ENCODE results near the gene CDK14. TPM values are rescaled to one million over a fixed set of nuclear protein-coding genes. Genes with fewer than 3 reads are reported as not detected.

Gene CDK14
- total RNA-seq, 1 donor: 11.1 TPM

GRCh38 chr7:91086200-91086599 lies 490.1 kb downstream of the CDK14 start:
- Histone ChIP-seq H3K4me3 (ENCODE audit: low read length) (no peak overlapping the region), H3K27me3 (ENCODE audit: insufficient read depth, low read length) (no peaks in the 10 kb centered on the region)

GRCh38 chr7:91088156-91088555 lies 492.0 kb downstream of the CDK14 start:
- Histone ChIP-seq H3K4me3 (ENCODE audit: low read length) (no peak overlapping the region), H3K4me1 (ENCODE audit: insufficient read depth, low read length) (no peaks in the 10 kb centered on the region), H3K9me3 (ENCODE audit: low read depth, low read length) (no peaks in the 10 kb centered on the region), H3K27me3 (ENCODE audit: insufficient read depth, low read length) (no peaks in the 10 kb centered on the region)

More at GRCh38 chr7:91086200-91086599, 490.1 kb downstream of the CDK14 start:
- H3K4me1 ChIP-seq (ENCODE audit: insufficient read depth, low read length): no peaks in the 10 kb centered on the region
- no peaks in the 10 kb centered on the region for H3K9me3 ChIP-seq (ENCODE audit: low read depth, low read length)

GRCh38 chr7:91088691-91089090 lies 492.6 kb downstream of the CDK14 start:
- H3K9me3 ChIP-seq (ENCODE audit: low read depth, low read length): no peaks in the 10 kb centered on the region
- no peaks in the 10 kb centered on the region for H3K4me1 ChIP-seq (ENCODE audit: insufficient read depth, low read length)
- no peaks in the 10 kb centered on the region for H3K27me3 ChIP-seq (ENCODE audit: insufficient read depth, low read length)
- no peak overlapping the region for H3K4me3 ChIP-seq (ENCODE audit: low read length)

GRCh38 chr7:91089382-91089963 lies 493.4 kb downstream of the CDK14 start:
- H3K4me3 ChIP-seq (ENCODE audit: low read length): no peak overlapping the region

GRCh38 chr7:91090684-91091083 lies 494.6 kb downstream of the CDK14 start:
- no peak overlapping the region for H3K4me3 ChIP-seq (ENCODE audit: low read length)
- H3K9me3 ChIP-seq (ENCODE audit: low read depth, low read length): no peaks in the 10 kb centered on the region

More at GRCh38 chr7:91089382-91089963, 493.4 kb downstream of the CDK14 start:
- no peaks in the 10 kb centered on the region for H3K27me3 ChIP-seq (ENCODE audit: insufficient read depth, low read length)
- H3K4me1 ChIP-seq (ENCODE audit: insufficient read depth, low read length): no peaks in the 10 kb centered on the region
- no peaks in the 10 kb centered on the region for H3K9me3 ChIP-seq (ENCODE audit: low read depth, low read length)

GRCh38 chr7:91091631-91092030 lies 495.5 kb downstream of the CDK14 start:
- no peaks in the 10 kb centered on the region for H3K27me3 ChIP-seq (ENCODE audit: insufficient read depth, low read length)

More at GRCh38 chr7:91090684-91091083, 494.6 kb downstream of the CDK14 start:
- no peaks in the 10 kb centered on the region for H3K27me3 ChIP-seq (ENCODE audit: insufficient read depth, low read length)
- H3K4me1 ChIP-seq (ENCODE audit: insufficient read depth, low read length): no peaks in the 10 kb centered on the region

GRCh38 chr7:91093181-91093580 lies 497.1 kb downstream of the CDK14 start:
- Histone ChIP-seq H3K4me3 (ENCODE audit: low read length) (no peak overlapping the region), H3K27me3 (ENCODE audit: insufficient read depth, low read length) (no peaks in the 10 kb centered on the region), H3K9me3 (ENCODE audit: low read depth, low read length) (no peaks in the 10 kb centered on the region), H3K4me1 (ENCODE audit: insufficient read depth, low read length) (no peaks in the 10 kb centered on the region)

More at GRCh38 chr7:91091631-91092030, 495.5 kb downstream of the CDK14 start:
- Histone ChIP-seq H3K9me3 (ENCODE audit: low read depth, low read length) (no peaks in the 10 kb centered on the region), H3K4me3 (ENCODE audit: low read length) (no peak overlapping the region), H3K4me1 (ENCODE audit: insufficient read depth, low read length) (no peaks in the 10 kb centered on the region)

- no peak overlapping the region for H3K4me3 ChIP-seq (ENCODE audit: low read length)
- H3K4me1 ChIP-seq (ENCODE audit: insufficient read depth, low read length): no peaks in the 10 kb centered on the region
- no peaks in the 10 kb centered on the region for H3K9me3 ChIP-seq (ENCODE audit: low read depth, low read length)
- H3K27me3 ChIP-seq (ENCODE audit: insufficient read depth, low read length): no peaks in the 10 kb centered on the region
These were observed 502.4 kb downstream of the CDK14 start for GRCh38 chr7:91098566-91098965.

GRCh38 chr7:91103363-91103762 lies 507.2 kb downstream of the CDK14 start:
- H3K27me3 ChIP-seq (ENCODE audit: insufficient read depth, low read length): no peaks in the 10 kb centered on the region
- no peaks in the 10 kb centered on the region for H3K4me1 ChIP-seq (ENCODE audit: insufficient read depth, low read length)
- no peak overlapping the region for H3K4me3 ChIP-seq (ENCODE audit: low read length)
- no peaks in the 10 kb centered on the region for H3K9me3 ChIP-seq (ENCODE audit: low read depth, low read length)

- no peaks in the 10 kb centered on the region for H3K4me1 ChIP-seq (ENCODE audit: insufficient read depth, low read length)
These were observed 511.3 kb downstream of the CDK14 start for GRCh38 chr7:91107460-91107859.

GRCh38 chr7:91109200-91109599 lies 513.1 kb downstream of the CDK14 start:
- Histone ChIP-seq H3K4me3 (ENCODE audit: low read length) (no peak overlapping the region), H3K9me3 (ENCODE audit: low read depth, low read length) (no peaks in the 10 kb centered on the region), H3K27me3 (ENCODE audit: insufficient read depth, low read length) (no peaks in the 10 kb centered on the region), H3K4me1 (ENCODE audit: insufficient read depth, low read length) (no peaks in the 10 kb centered on the region)

More at GRCh38 chr7:91107460-91107859, 511.3 kb downstream of the CDK14 start:
- no peaks in the 10 kb centered on the region for H3K9me3 ChIP-seq (ENCODE audit: low read depth, low read length)
- no peaks in the 10 kb centered on the region for H3K27me3 ChIP-seq (ENCODE audit: insufficient read depth, low read length)
- H3K4me3 ChIP-seq (ENCODE audit: low read length): no peak overlapping the region

GRCh38 chr7:91112902-91113341 lies 516.8 kb downstream of the CDK14 start:
- no peaks in the 10 kb centered on the region for H3K27me3 ChIP-seq (ENCODE audit: insufficient read depth, low read length)
- no peaks in the 10 kb centered on the region for H3K4me1 ChIP-seq (ENCODE audit: insufficient read depth, low read length)
- H3K4me3 ChIP-seq (ENCODE audit: low read length): no peak overlapping the region
- H3K9me3 ChIP-seq (ENCODE audit: low read depth, low read length): no peaks in the 10 kb centered on the region

- H3K27me3 ChIP-seq (ENCODE audit: insufficient read depth, low read length): no peaks in the 10 kb centered on the region
- H3K9me3 ChIP-seq (ENCODE audit: low read depth, low read length): no peaks in the 10 kb centered on the region
- H3K4me3 ChIP-seq (ENCODE audit: low read length): no peak overlapping the region
- no peaks in the 10 kb centered on the region for H3K4me1 ChIP-seq (ENCODE audit: insufficient read depth, low read length)
These were observed 518.1 kb downstream of the CDK14 start for GRCh38 chr7:91114232-91114631.

GRCh38 chr7:91126762-91127161 lies 530.6 kb downstream of the CDK14 start:
- Histone ChIP-seq H3K27me3 (ENCODE audit: insufficient read depth, low read length) (no peaks in the 10 kb centered on the region), H3K9me3 (ENCODE audit: low read depth, low read length) (no peaks in the 10 kb centered on the region), H3K4me1 (ENCODE audit: insufficient read depth, low read length) (no peaks in the 10 kb centered on the region), H3K4me3 (ENCODE audit: low read length) (no peak overlapping the region)

- H3K27me3 ChIP-seq (ENCODE audit: insufficient read depth, low read length): no peaks in the 10 kb centered on the region
- H3K4me3 ChIP-seq (ENCODE audit: low read length): no peak overlapping the region
- H3K9me3 ChIP-seq (ENCODE audit: low read depth, low read length): no peaks in the 10 kb centered on the region
- no peaks in the 10 kb centered on the region for H3K4me1 ChIP-seq (ENCODE audit: insufficient read depth, low read length)
These were observed 531.2 kb downstream of the CDK14 start for GRCh38 chr7:91127325-91127724.

GRCh38 chr7:91127959-91128358 lies 531.8 kb downstream of the CDK14 start:
- Histone ChIP-seq H3K4me1 (ENCODE audit: insufficient read depth, low read length) (no peaks in the 10 kb centered on the region), H3K4me3 (ENCODE audit: low read length) (no peak overlapping the region), H3K9me3 (ENCODE audit: low read depth, low read length) (no peaks in the 10 kb centered on the region), H3K27me3 (ENCODE audit: insufficient read depth, low read length) (no peaks in the 10 kb centered on the region)

Measured in mononuclear cell (primary cell).